K562 treated with DMSO at 1 percent for 48 hours (cell line): ENCODE results near the gene SNRPA. TPM values are rescaled to one million over a fixed set of nuclear protein-coding genes. Genes with fewer than 3 reads are reported as not detected.

ENCODE experiments used
- total RNA-seq: library from RNA; unstranded; fragments of 300-600 nt; gene quantifications from 2 replicates; pipeline ENCODE4 v1.2.3, GENCODE V29; 2022; ENCODE audit warnings: low replicate concordance; ENCODE audit errors: extremely low read depth

Gene SNRPA
- total RNA-seq, result not detected in 2 replicates

GRCh38 chr19:40750874-40751537 is at the start of gene SNRPA:
Gene SNRPA, plus strand, starts transcription at chr19:40751203. Its CDS starts 206 bp downstream, at chr19:40751409.

GRCh38 chr19:40716482-40717324 is 34.3 kb upstream of the SNRPA start, which contains the start of the genes COQ8B and ITPKC:
Gene COQ8B, minus strand, starts transcription at chr19:40716886. Its CDS starts 2,254 bp downstream, at chr19:40714632.
Gene ITPKC, plus strand, starts transcription at chr19:40717112. Its CDS starts 24 bp downstream, at chr19:40717136.

GRCh38 chr19:40750058-40750873 is 737 bp upstream of the SNRPA start, which contains the start of gene ACTMAP:
Gene ACTMAP, minus strand, starts transcription at chr19:40750477. Its CDS starts 674 bp downstream, at chr19:40749803.

GRCh38 chr19:40774916-40775631 is 24.1 kb downstream of the SNRPA start, which contains the start of gene MIA:
Gene MIA, plus strand, starts transcription at chr19:40775521. Its CDS starts 22 bp downstream, at chr19:40775543.

GRCh38 chr19:40777937-40778705 is 27.1 kb downstream of the SNRPA start, which contains the start of gene RAB4B:
Gene RAB4B, plus strand, starts transcription at chr19:40778247. Its CDS starts 129 bp downstream, at chr19:40778376.

GRCh38 chr19:40798683-40799557 is 47.9 kb downstream of the SNRPA start, which contains the start of gene EGLN2:
Gene EGLN2, plus strand, starts transcription at chr19:40799191. Its CDS starts 1,382 bp downstream, at chr19:40800573.

Other genes starting within 250 kb of the SNRPA start
- gene SHKBP1, start 174.3 kb upstream of the SNRPA start, total RNA-seq, result not detected in 2 replicates
- gene LTBP4, start 149.8 kb upstream of the SNRPA start, total RNA-seq, result not detected in 2 replicates
- gene NUMBL, start 60.6 kb upstream of the SNRPA start, total RNA-seq, result not detected in 2 replicates
- gene COQ8B, start 34.3 kb upstream of the SNRPA start, total RNA-seq, result not detected in 2 replicates
- gene ITPKC, start 34.1 kb upstream of the SNRPA start, total RNA-seq, result not detected in 2 replicates
- gene ACTMAP, start 726 bp upstream of the SNRPA start, total RNA-seq, result not detected in 2 replicates
- not detected in 2 replicates for gene MIA, start 24.3 kb downstream of the SNRPA start, total RNA-seq
- not detected in 2 replicates for gene RAB4B, start 27.0 kb downstream of the SNRPA start, total RNA-seq
- not detected in 2 replicates for gene EGLN2, start 48.0 kb downstream of the SNRPA start, total RNA-seq
- gene CYP2A6, start 99.2 kb downstream of the SNRPA start, total RNA-seq, result not detected in 2 replicates
- gene CYP2A7, start 131.0 kb downstream of the SNRPA start, total RNA-seq, result not detected in 2 replicates
- gene CYP2B6, start 240.1 kb downstream of the SNRPA start, total RNA-seq, result not detected in 2 replicates